GM21529 (cell line): ENCODE results near the gene MCC.

ENCODE experiments used
- ATAC-seq: cut with Tn5 transposase; IDR thresholded peaks from one replicate; pipeline ENCODE4 v1.9.1; 2021; ENCODE audit not compliant: unreplicated experiment

The MCC gene

GRCh38 chr5:113122053-113122452, 366.2 kb downstream of the MCC start:
- ATAC-seq = no peak

DNA sequence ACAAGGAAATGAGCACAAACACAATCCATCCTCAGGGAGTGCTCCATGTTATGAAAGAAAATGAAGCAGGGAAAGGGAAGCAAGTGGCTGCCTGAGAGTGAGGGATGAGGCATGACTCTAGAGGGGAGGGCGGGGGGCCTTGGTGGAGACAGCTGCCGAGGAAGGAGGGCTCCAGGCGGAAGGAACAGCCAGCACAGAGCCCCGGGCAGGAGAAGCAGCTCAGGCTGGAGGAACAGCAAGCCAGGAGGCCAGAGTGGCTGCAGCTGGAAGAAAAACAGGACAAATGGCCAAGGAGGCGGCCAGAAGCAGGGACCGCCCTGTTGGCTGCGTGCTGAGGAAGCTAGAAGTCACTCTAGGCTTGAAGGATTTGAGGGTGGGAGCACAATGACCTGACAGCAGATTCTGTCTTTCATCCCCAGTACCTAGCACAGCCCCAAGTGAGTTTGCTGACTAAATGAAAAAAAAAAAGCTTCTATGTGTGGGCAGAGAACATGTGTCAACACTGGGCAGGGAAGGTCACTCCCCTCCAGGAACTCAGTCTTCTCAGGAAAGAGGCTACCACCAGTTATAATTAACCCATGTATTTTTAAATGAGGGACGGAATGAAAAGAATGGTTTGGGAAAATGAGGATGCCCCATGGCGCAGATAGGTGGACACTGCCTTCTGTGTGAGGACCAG, 368.9 kb downstream of the MCC start:
- no peak for ATAC-seq

- no peak for ATAC-seq
Measured at GRCh38 chr5:113118765-113119164, 369.5 kb downstream of the MCC start.

- ATAC-seq = no peak
Measured at GRCh38 chr5:113118298-113118697, 370.0 kb downstream of the MCC start.

GRCh38 chr5:113117543-113118115, 370.6 kb downstream of the MCC start:
- ATAC-seq = no peak

GRCh38 chr5:113115956-113116355, 372.3 kb downstream of the MCC start:
- no peak for ATAC-seq

GRCh38 chr5:113115061-113115460, 373.2 kb downstream of the MCC start:
- peak; percentile 69 for ATAC-seq

DNA sequence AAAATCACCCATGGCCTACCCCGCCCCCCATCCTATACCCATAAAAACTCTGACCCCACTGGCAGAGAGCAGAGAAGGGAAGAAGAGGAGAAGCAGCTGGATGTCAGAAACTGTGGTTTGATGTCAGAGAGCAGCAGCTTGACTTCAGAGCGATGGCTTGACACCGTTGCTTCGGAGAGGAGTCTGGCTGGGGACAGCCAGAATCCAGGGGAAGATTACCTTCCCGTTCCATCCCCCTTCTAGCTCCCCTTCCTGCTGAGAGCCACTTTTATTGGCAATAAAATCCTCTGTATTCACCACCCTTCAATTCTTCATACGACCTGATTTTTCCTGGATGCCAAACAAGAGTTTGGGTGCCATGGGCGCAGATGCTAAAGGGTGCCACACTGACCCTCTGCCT, 373.7 kb downstream of the MCC start:
- no peak for ATAC-seq

DNA sequence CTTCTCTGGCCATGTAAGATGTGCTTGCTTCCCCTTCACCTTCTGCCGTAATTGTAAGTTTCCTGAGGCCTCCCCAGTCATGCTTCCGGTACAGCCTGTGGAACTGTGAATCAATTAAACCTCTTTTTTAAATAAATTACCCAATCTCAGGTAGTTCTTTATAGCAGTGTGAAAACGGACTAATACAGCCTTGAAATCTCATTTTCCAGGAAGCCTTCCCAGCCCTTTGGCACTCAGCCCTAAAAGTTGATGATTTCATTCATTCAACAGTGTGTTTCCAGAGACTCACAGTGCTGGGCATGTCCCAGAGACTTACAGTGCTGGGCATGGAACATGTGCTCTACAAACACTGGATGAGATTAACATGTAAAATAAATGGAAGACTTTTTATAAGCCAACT, 375.8 kb downstream of the MCC start:
- no peak for ATAC-seq

DNA sequence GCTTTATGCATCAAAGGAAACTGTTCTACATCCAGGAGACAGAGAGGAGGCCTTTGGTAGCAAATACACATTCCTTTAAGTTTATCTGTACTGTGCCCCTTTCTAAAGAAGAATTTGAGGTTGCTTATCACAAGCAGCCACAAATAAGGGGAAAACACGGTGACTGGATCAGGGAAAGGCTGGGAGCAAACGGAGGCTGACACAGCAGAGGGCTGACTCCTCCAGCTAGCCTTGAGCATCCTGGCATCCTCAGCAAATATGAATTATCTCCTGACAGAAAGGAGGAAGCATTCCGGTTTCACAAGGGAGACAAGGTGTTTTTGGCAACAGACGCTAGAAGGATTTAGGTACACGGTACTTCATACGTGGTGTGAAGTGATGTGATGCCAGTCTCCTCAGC, 378.1 kb downstream of the MCC start:
- ATAC-seq = no peak

- no peak for ATAC-seq
Measured at GRCh38 chr5:113109344-113109743, 378.9 kb downstream of the MCC start.

- no peak for ATAC-seq
Measured at GRCh38 chr5:113108485-113108884, 379.8 kb downstream of the MCC start.

- ATAC-seq = no peak
Measured at GRCh38 chr5:113106821-113107220, 381.4 kb downstream of the MCC start.

GRCh38 chr5:113105693-113106280, 382.5 kb downstream of the MCC start:
- ATAC-seq = no peak

GRCh38 chr5:113103330-113103729, 384.9 kb downstream of the MCC start:
- ATAC-seq = no peak

DNA sequence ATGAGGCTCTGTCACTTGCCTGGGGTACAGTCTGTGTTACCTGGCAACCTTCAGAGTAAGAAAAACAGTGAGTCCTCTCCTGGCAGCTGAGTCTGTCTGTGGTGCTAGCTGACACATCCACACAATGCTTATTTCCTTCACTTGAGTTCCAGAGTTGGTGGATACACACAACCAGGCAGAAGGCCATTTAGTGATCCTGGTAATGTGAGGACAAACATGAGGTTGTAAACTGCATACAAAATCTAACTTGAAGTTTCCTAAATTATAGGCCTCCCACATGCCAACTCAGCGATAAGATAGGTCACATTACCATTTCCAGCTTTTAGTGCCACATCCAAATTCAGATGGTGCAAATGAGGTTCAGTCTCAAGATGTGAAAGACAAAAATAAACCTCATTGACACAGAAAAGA, 386.1 kb downstream of the MCC start:
- ATAC-seq = no peak

- no peak for ATAC-seq
Measured at GRCh38 chr5:113100981-113101380, 387.3 kb downstream of the MCC start.

DNA sequence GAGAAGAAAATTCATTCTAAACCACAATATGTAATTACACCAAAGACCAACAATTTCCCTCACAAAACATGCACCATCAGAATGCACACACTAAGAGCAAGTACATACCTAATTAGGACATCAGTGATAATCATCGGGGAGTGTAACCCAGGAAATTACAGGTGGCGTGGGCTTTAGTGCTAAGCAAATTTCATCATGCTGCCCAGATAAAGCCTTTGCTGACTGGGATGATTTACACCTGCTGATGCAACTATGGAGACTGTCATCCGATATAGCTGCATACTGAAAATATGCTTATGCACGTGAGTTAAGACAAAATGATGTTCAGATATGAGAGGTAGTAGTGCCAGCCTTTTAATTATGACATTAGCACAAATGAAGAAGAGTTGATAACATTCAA, 388.4 kb downstream of the MCC start:
- no peak for ATAC-seq

GRCh38 chr5:113098378-113098777, 389.9 kb downstream of the MCC start:
- ATAC-seq = no peak

DNA sequence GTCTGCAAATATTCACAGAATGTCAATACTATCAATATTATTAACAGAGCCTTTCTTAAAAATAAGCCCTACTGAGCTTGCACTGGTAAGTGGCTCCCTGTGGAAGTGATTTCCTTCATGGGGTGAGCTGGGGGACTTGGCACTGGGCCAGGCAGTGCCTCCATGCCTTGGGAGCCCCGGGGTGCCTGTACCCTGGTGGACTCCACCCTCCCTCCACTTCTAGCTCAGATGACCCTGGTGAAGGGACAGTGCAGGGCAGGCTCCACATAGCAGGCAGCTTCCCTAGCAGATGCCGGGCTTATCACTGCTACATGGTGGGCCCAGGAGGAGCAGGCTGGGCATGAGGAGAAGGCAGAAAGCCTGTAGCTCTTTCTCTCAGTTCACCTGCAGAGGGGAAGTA, 392.4 kb downstream of the MCC start:
- no peak for ATAC-seq

- ATAC-seq = no peak
Measured at GRCh38 chr5:113093558-113093957, 394.7 kb downstream of the MCC start.

DNA sequence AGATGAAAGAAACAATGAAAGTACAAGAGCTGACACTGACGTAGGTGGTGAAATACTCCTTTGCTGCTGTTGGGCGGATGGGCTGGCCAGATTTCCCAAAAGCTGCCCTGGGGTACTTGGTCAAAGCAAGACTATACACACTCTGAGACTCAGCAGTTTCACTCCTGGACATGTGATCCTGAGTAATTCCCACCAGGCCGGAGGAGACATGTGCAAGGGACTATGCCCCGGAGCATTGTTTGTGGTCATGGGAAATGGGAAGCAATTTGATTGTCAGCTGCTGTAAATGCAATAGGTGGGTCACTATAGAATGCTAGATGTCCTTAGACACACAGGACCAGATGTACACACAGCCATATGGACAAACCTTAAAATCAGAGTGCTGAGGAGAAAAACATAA, 395.6 kb downstream of the MCC start:
- ATAC-seq = no peak

GRCh38 chr5:113091622-113092021, 396.6 kb downstream of the MCC start:
- no peak for ATAC-seq
